Hematopoietic multipotent progenitor cell (in vitro differentiated cells): ENCODE results near the gene KIRREL3. TPM values are rescaled to one million over a fixed set of nuclear protein-coding genes. Genes with fewer than 3 reads are reported as not detected.

Source experiments
- DNase-seq, 3 donors: peaks; one replicate each; pipeline ENCODE4 v3.0.0-alpha.2; 2011 to 2015; ENCODE audit warnings: low read depth in 2 of 3, low spot score in 2 of 3
- total RNA-seq: library from RNA; depleted of rRNA; stranded (reverse); fragments of >200 nt; gene quantifications from one replicate; pipeline ENCODE4 v1.2.3, GENCODE V29; 2012

KIRREL3 gene
- total RNA-seq, 1 donor: not detected

GRCh38 chr11:126591966-126592489 lies 408.5 kb downstream of the KIRREL3 start:
- DNase-seq: no peak

GRCh38 chr11:126589492-126589803 lies 411.1 kb downstream of the KIRREL3 start:
- DNase-seq: no peak

- no peak for DNase-seq
Measured at GRCh38 chr11:126588630-126589491, 411.7 kb downstream of the KIRREL3 start.

GRCh38 chr11:126587541-126587940 lies 413.0 kb downstream of the KIRREL3 start:
- no peak for DNase-seq

DNA sequence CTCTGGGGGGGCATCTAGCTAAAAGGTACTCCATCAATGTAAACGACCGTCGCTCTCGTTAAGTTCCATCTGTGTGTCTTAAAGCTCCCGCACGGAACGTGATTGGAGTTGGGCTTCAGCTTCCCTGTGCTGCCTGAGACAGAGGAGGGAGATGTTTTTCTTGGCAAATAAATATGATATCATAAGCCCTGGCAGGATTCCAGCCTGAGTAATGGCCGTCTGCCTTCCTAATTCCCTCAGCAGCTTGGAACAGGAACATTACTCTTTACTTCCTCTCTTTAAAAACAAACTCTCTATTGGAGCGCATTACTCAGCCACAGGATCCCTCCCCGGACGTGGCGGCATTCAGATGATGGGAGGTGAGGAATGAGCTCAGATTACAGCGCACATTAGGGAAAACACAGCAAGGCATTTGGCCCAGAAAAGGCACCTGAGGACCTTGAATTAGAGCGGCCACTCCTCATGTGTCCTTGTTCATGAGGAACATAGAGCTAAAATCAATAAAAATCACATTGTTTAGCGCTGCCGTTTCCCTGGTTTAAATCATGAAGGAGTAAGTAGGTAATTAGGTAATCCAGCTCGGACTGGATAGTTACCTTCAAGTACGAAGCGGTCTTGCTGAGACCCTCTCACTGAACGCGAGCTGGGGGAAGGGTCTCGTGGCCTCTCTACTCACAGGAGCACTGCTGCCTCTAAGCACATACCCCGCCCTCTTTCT lies 414.6 kb downstream of the KIRREL3 start:
- peak in 2 of 3 donors; percentile 8 to 42 for DNase-seq

DNA sequence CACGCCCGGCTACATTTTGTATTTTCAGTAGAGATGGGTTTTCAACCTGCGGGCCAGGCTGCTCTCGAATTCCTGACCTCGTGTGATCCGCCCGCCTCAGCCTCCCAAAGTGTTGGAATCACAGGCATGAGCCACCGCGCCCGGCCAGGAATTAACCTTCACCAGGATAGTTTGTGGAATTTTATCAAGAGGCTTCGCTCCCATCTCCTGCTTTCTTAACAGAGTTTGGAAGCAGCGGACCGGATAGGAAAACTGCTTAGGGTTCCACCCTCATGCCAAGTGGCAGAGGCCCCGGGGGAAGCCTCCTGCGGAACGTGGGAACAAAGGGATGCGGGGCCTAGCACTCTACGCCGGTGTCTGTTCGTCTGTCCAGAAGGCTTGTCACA lies 415.2 kb downstream of the KIRREL3 start:
- no peak for DNase-seq

DNA sequence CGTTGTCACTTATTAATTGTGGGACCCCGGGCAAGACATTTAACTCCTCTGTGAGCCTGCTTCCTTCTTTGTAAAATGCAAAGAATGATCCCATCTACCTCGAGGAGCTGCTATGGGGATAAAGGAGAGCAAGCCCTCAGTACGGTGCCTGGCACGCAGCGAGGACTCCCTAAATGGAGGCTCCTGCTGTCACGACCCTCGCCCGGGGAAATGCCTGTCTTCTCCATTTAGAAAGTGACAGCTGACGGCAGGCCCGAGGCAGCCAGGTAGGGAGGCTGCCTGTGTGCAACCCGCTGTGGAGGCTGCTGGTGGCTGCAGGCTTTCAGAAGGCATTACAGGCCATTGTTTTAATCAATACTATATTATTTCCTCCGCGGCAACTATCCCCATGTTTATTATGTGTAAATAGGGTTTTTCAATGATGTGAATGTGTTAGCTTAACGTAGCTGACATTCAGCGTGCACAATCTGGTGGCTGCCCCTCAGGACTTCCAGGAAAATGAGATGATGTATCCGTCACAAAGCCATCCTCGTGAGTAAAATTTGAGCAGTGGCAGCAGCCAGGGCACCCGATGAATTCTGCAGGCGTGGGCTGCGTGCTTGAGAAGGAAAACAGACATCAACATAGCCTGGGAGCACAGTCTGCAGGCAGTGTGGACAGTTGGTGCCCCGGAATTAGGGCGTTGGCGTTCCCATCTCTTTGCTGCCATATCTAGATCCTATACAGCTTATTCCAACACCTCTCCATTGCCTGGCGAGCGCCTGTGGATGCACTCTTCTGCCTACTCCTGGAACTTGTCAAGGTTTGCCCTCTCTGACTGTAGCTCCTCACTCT lies 416.8 kb downstream of the KIRREL3 start:
- DNase-seq: no peak

GRCh38 chr11:126583101-126583500 lies 417.5 kb downstream of the KIRREL3 start:
- no peak for DNase-seq

DNA sequence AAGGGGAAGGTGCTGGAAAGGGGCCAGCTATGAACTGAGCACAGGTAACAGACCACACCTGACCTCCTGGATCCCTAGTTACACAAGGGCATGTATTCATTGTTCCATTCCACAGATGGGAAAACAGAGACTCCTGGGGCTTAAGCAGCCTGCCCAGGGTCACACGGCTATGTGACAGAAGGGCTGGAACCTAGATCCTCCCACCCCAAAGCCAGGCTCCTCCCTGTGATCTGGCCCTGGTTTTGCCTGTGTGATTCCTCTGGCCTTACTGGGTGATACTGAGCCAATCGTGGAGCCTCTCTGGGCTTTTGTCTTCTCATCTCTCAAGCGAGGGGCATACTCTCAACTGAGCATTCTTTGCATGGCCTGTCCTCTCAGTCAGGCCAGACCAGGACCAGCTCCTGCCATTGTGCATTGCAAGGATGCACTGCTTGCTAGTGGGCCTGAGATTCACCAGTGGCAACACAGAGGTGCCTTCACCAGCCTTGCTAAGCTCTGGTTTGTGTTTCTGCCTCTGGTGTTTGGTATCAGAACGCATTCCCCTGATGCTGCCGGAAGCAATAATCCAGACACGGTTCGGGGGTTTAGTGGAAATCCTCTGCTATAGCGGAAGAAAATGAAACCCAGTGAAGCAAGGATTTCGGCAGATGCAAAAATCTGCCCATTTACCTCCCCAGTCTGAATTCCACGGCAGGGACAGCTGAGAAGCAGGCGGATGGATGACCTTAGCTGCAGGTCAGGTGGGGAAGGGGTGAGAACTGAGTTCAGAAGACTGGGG lies 418.5 kb downstream of the KIRREL3 start:
- DNase-seq: no peak

DNA sequence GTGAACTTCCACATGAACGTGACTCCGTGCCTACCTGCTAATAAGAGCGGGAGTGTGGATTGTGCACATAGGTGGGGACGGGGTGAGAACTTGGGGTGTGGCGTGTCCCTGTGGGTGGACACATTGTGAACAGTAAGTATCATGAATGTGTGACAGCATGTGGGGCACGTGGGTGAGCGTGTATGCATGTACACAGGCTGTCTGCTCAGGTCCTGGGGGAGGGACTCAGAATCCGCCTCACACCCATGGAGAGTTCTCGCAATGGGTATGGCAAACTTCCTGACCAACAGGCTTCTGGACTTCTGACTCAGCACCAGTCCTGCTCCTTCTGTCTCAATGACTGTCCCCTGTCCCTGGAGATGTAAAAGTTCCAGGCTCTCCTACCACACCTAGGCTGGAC lies 422.1 kb downstream of the KIRREL3 start:
- DNase-seq: no peak

- no peak for DNase-seq
Measured at GRCh38 chr11:126578021-126578420, 422.5 kb downstream of the KIRREL3 start.

DNA sequence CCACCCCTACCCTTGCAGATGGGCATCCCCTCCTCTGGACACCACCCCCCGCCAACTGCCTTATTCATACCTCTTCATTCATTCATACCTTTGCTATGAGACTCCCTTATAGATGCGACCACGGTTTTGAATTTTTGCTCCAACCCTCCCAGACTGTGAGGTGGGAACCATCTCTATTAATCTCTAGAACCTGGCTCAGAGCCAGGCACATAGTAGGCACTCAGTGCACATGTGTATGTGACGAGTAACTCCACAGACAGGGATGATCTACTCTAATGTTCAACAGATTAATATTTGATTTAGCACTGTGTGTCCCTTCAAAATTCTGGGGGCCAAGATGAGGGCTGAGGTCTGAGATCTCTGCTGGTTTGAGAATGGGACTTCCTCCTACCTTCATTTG lies 424.7 kb downstream of the KIRREL3 start:
- no peak for DNase-seq

DNA sequence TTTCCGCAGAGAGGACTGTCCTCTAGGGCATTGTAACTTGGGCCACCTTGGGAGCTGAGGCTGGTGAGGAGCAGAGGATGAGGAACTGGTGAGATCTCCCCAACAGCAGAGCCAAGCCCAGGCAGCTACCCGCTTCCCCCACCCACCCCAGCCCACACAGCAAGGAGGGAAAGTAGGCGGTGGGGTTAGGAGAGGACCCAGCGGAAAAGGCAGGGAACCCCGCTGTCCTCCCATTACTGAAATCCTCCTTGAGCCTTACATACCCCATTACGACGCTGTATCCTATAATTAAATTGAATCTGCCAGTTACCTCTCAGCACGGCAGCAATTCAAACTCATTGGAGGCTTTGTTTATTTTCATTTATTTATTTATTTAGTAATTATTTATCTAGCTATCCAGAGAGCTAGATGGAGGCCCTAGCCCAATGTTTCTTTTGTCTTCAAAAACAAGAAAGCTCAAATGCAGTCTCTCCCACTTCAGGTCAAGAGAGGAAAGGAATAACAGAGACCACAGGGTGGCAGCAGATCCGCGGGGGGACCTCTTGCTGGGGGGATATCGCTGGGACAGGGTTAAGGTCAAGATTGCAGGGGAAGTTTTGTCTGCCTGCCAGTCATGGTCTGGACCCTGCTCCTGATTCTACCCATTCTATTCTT lies 427.1 kb downstream of the KIRREL3 start:
- no peak for DNase-seq

GRCh38 chr11:126570489-126570888 lies 430.1 kb downstream of the KIRREL3 start:
- DNase-seq: no peak

DNA sequence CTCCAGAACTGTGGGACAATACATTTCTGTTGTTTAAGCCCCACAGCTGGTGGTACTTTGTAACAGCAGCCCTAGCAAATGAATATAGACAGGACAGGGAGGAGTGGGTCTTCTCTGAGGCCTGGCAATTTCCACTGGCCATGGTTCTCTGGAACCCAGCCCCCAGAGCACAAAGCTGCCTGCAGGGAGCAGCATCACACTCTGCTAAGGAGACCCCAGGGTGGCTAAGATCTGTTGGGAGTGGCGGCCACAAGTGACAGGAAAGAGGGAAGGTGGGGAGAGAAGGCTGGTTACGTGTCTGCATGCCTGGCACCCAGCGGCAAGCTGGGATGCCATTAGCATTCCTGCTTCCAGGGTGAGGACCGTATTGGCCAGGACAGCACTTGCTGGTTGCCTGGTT lies 433.2 kb downstream of the KIRREL3 start:
- DNase-seq: no peak

- no peak for DNase-seq
Measured at GRCh38 chr11:126564566-126564965, 436.0 kb downstream of the KIRREL3 start.

- DNase-seq: peak in 2 of 3 donors; percentile 58 to 74
Measured at GRCh38 chr11:126561327-126561893, 439.2 kb downstream of the KIRREL3 start.

GRCh38 chr11:126560221-126560620 lies 440.3 kb downstream of the KIRREL3 start:
- no peak for DNase-seq
